ENCODE results near the gene SHISAL1. TPM values are rescaled to one million over a fixed set of nuclear protein-coding genes. Genes with fewer than 3 reads are reported as not detected.

The SHISAL1 gene
- total RNA-seq, 6 experiments from 2014 or later = 0.05 to 0.31 (median 0.17) TPM

GRCh38 chr22:44207173-44207980 lies 105.4 kb downstream of the SHISAL1 start:
- 79% methylated on average over 3 of the region's 16 CpGs for WGBS (ENCODE audit: insufficient coverage, low coverage, low lambda C conversion rate, missing lambda C conversion rate)
- ATAC-seq (no peak), DNase-seq (no peak)
- Histone ChIP-seq H3K4me3 (no peak overlapping the region), H3K27me3 (no peaks in the 10 kb centered on the region), H3K4me1 (no peaks in the 10 kb centered on the region), H3K36me3 (no peaks in the 10 kb centered on the region), H3K27ac (no peak overlapping the region), H3K9me3 (no peaks in the 10 kb centered on the region)
- TF ChIP-seq POLR2A (IDR thresholded peaks at IDR 0.05) = no peak
- TF ChIP-seq, protein P1, sequence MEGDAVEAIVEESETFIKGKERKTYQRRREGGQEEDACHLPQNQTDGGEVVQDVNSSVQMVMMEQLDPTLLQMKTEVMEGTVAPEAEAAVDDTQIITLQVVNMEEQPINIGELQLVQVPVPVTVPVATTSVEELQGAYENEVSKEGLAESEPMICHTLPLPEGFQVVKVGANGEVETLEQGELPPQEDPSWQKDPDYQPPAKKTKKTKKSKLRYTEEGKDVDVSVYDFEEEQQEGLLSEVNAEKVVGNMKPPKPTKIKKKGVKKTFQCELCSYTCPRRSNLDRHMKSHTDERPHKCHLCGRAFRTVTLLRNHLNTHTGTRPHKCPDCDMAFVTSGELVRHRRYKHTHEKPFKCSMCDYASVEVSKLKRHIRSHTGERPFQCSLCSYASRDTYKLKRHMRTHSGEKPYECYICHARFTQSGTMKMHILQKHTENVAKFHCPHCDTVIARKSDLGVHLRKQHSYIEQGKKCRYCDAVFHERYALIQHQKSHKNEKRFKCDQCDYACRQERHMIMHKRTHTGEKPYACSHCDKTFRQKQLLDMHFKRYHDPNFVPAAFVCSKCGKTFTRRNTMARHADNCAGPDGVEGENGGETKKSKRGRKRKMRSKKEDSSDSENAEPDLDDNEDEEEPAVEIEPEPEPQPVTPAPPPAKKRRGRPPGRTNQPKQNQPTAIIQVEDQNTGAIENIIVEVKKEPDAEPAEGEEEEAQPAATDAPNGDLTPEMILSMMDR (IDR thresholded peaks at IDR 0.05) = no peak
- intact Hi-C loops (cut with DNase I) = no loop called here

GRCh38 chr22:44206696-44207095 lies 106.1 kb downstream of the SHISAL1 start:
- TF ChIP-seq POLR2A (IDR thresholded peaks at IDR 0.05) = no peak
- TF ChIP-seq, protein P1 (IDR thresholded peaks at IDR 0.05) = no peak
- H3K9me3 ChIP-seq = no peaks in the 10 kb centered on the region
- no CpG with 5 or more reads among the region's 8 CpGs for WGBS (ENCODE audit: insufficient coverage, low coverage, low lambda C conversion rate, missing lambda C conversion rate)
- no peaks in the 10 kb centered on the region for H3K27me3 ChIP-seq
- no peak overlapping the region for H3K4me3 ChIP-seq
- no peak overlapping the region for H3K27ac ChIP-seq
- H3K36me3 ChIP-seq = no peaks in the 10 kb centered on the region
- H3K4me1 ChIP-seq = no peaks in the 10 kb centered on the region
- intact Hi-C loops (cut with DNase I) = no loop called here
- ATAC-seq (no peak), DNase-seq (no peak)

- no peaks in the 10 kb centered on the region for H3K27me3 ChIP-seq
- no peaks in the 10 kb centered on the region for H3K36me3 ChIP-seq
- no peak overlapping the region for H3K4me3 ChIP-seq
- H3K9me3 ChIP-seq = no peaks in the 10 kb centered on the region
- ATAC-seq = no peak
- intact Hi-C loops (cut with DNase I) = no loop called here
- no peaks in the 10 kb centered on the region for H3K4me1 ChIP-seq
- H3K27ac ChIP-seq = no peak overlapping the region
- WGBS (ENCODE audit: insufficient coverage, low coverage, low lambda C conversion rate, missing lambda C conversion rate) = 56% methylated on average over 6 of the region's 9 CpGs
- TF ChIP-seq POLR2A (IDR thresholded peaks at IDR 0.05) = no peak
- TF ChIP-seq, protein P1 (IDR thresholded peaks at IDR 0.05) = no peak
- DNase-seq = no peak
Measured at GRCh38 chr22:44206330-44206645, 106.5 kb downstream of the SHISAL1 start.

DNA sequence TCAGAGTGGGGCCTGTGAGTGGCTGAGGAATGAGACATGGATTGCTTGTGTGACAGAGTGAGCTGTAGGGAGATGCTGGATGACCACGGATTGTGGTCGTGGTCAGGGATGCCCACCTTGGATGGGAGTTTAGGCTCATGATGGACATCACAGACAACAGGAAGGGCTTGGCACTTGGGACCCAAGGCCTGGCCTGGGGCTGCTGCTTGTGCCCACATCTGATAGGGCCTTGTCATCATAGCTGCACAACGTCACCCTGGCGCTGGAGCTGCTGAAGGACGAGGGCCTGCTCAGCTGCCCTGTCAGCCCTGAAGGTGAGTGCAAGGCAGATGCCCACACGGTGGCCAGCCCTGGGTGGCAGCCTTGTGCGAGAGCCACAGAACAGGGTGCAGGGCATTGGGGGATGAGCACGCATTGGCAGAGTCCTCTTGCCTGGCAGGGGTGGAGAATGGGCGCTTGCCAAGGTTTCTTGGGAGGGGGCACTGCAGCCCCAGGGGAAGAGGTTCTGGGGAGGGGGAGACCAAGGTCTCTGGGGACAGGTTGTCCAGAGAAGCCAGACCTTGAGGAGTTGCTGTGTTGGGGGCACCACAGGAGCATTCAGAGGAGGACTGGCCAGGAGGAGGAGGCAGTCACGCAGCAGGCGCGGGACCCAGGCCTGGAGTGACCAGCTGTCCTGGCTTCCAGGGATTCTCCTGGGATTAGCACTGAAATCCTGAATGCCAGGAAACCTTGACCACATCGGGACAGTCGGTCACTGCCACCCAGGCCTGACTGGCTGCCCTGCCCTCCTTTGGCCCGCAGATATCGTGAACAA lies 107.0 kb downstream of the SHISAL1 start:
- intact Hi-C loops (cut with DNase I) = no loop called here
- 70% methylated on average over 2 of the region's 16 CpGs for WGBS (ENCODE audit: insufficient coverage, low coverage, low lambda C conversion rate, missing lambda C conversion rate)
- H3K4me3 ChIP-seq = no peak overlapping the region
- TF ChIP-seq, protein P1 (IDR thresholded peaks at IDR 0.05) = no peak
- no peak for TF ChIP-seq POLR2A (IDR thresholded peaks at IDR 0.05)
- no peaks in the 10 kb centered on the region for H3K27me3 ChIP-seq
- DNase-seq (no peak), ATAC-seq (no peak)
- H3K36me3 ChIP-seq = no peaks in the 10 kb centered on the region
- no peak overlapping the region for H3K27ac ChIP-seq
- no peaks in the 10 kb centered on the region for H3K9me3 ChIP-seq
- no peaks in the 10 kb centered on the region for H3K4me1 ChIP-seq
